GM12892 (cell line): ENCODE results near the gene C17orf75. TPM values are rescaled to one million over a fixed set of nuclear protein-coding genes. Genes with fewer than 3 reads are reported as not detected.
A peak's percentile ranks its signal among the peaks of the same experiment; 100 is the strongest.
"Not testable (repeated sequence)": the region's sequence is repeated elsewhere in the genome, so short reads cannot be mapped to it uniquely, and the experiment has no call there.

Source experiments
- DNase-seq: peaks from one replicate; pipeline ENCODE4 v3.0.0; 2011; ENCODE audit not compliant: insufficient read length
- FAIRE-seq: peaks from 2 replicates; lab custom pipeline; 2011; peaks lifted over from hg19 to GRCh38; lab: Jason Lieb, UNC
- POLR2A ChIP-seq: IDR thresholded peaks from 2 replicates; pipeline ENCODE4 v1.6.1; 2011; ENCODE audit warnings: low read depth, low read length, control low read depth
- POLR2AphosphoS5 ChIP-seq: IDR thresholded peaks from 2 replicates; pipeline ENCODE4 v1.6.1; 2011; ENCODE audit warnings: low read depth, low read length, control low read depth
- TAF1 ChIP-seq: IDR thresholded peaks from 2 replicates; pipeline ENCODE4 v1.6.1; 2011; ENCODE audit warnings: low read depth, mild to moderate bottlenecking, control low read depth, low read length, borderline replicate concordance
- polyA plus RNA-seq: library from polyadenylated mRNA; unstranded; fragments of >200 nt; gene quantifications from one replicate; pipeline ENCODE4 v1.2.1, GENCODE V29; 2012; ENCODE audit warnings: missing spikeins, inconsistent platforms; ENCODE audit not compliant: missing spikeins

C17orf75 gene, protein sequence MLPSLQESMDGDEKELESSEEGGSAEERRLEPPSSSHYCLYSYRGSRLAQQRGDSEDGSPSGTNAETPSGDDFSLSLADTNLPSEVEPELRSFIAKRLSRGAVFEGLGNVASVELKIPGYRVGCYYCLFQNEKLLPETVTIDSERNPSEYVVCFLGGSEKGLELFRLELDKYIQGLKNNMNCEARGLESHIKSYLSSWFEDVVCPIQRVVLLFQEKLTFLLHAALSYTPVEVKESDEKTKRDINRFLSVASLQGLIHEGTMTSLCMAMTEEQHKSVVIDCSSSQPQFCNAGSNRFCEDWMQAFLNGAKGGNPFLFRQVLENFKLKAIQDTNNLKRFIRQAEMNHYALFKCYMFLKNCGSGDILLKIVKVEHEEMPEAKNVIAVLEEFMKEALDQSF
- 26.7 TPM for polyA plus RNA-seq

DNA sequence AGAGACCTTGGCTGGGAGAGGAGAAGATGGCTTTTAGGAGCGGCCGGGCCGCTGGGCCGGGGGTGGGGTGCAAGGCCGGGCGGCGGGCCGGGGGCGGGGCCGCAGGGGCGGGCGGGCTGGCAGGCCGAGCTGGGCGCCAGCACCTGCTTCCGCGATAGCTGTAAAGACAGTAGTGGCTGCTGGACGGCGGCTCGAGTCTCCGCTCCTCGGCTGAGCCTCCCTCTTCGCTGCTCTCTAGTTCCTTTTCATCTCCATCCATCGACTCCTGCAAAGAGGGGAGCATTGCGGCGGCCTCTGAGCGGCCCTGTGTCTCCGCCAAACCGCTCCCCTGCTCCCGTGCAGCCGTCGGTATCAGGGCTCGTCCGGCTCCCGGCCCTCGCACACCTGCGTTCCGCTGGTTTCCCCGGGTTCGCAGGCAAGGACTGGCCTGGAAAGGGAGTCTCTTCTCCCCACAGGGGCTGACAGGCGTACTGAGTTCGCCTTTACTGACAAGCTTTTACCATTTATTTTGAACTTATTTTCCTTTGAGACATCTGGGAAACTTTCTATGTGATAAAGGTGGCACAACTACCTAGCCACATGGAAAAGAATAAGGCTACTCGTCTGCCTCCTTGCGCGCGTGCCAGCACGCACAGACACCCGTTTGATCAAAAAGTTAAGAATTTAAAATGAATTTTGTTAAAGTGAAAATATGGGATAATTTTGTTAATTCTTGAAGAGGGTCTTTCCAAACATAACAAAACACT, at the start of gene C17orf75:
Gene C17orf75 (minus strand): TSS at position 317 of the 746 bp plus-strand sequence. CDS start 34 bp downstream, at position 283.
- FAIRE-seq = peak; percentile 75
- TF ChIP-seq POLR2AphosphoS5 (peak; percentile 82), POLR2A (peak; percentile 79), TAF1 (peak; percentile 90)
- DNase-seq = peak; percentile 61

DNA sequence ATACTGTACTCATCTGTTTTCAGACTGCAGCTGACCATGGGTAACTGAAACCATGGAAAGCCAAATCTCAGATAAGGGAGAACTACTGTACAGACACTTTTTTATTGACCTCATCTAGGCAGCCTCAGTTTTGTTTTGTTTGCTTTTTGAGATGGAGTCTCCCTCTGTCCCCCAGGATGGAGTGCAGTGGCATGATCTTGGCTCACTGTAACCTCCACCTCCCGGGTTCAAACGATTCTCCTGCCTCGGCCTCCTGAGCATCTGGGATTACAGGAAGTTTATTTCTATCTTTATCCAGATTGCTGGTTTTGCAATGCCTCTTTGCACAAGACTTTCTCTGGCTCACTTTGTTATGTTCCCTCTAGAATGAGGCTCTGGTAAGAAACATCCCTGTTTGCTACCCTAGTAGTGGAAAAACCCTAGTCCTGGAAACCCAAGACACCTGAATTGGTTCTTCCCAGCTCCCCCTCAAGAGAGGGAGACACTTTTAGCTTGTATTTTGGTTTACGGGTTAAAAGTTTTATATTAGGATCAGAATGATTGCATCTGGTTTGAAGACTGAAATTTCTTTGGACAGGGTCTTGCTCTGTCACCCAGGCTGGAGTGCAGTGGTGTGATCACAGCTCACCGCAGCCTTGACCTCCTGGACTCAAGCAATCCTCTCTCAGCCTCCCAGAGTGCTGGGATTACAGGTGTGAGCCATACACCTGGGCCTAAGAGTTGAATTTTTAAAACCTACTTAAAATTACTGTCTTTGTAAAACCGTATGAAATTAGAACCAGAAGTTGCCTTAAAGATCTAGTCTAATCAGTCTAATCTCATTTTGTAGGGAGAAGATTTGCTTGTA, 46.9 kb upstream of the C17orf75 start:
- DNase-seq = no peak
- no peak for FAIRE-seq
- no peak for TF ChIP-seq POLR2A
- no peak for TF ChIP-seq TAF1
- no peak for TF ChIP-seq POLR2AphosphoS5

DNA sequence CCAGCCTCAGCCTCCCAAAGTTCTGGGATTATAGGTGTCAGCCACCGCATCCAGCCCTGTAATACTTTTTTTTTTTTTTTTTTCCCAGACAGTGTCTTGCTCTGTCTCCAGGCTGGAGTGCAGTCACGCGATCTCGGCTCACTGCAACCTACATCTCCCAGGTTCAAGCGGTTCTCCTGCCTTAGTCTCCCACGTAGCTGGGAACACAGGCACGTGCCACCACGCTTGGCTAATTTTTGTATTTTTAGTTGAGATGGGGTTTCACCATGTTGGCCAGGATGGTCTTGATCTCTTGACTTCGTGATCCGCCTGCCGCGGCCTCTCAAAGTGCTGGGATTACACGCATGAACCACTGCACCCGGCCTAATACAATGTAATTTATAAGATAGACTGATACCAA, 46.2 kb upstream of the C17orf75 start:
- DNase-seq, FAIRE-seq: not testable (repeated sequence)

DNA sequence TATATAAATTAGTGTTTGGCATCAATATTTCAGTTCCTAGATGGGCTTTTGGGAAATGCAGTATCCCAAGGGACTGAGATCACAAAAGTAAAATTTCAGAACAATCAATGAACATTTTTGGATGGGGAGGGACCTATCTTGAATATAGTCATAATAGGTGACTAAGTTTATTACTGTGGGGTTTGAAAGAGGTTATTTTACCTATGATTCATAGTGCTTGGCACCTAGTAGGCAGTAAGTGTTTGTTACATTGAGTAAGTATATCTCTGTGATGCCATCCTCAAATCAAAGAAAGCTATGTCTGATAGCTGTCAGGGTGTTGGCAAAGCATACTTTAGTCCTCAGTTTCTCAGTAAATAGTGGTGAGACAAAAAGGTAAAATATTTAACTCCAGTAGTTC, 44.9 kb upstream of the C17orf75 start:
- FAIRE-seq (no peak), DNase-seq (no peak)
- no peak for TF ChIP-seq POLR2AphosphoS5
- TF ChIP-seq TAF1 = no peak
- no peak for TF ChIP-seq POLR2A

DNA sequence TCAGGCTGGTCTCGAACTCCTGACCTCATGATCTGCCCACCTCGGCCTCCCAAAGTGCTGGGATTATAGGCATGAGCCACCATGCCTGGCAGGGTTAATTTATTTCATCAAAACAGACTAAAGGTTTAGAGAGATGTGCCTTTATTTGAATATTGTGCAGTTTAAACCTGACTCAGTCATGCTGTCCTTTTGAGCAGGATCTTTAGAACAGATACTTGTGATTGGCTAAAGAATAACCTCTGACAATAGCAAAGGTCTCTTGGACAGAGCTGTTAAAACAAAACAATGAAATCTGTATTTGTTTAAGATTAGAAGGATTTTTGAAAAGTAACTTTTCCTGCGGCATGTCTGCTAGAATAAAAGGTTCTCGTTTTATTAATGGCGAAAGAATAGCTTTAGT, 44.0 kb upstream of the C17orf75 start:
- no peak for TF ChIP-seq TAF1
- TF ChIP-seq POLR2AphosphoS5 = no peak
- TF ChIP-seq POLR2A = no peak
- FAIRE-seq = no peak
- no peak for DNase-seq

DNA sequence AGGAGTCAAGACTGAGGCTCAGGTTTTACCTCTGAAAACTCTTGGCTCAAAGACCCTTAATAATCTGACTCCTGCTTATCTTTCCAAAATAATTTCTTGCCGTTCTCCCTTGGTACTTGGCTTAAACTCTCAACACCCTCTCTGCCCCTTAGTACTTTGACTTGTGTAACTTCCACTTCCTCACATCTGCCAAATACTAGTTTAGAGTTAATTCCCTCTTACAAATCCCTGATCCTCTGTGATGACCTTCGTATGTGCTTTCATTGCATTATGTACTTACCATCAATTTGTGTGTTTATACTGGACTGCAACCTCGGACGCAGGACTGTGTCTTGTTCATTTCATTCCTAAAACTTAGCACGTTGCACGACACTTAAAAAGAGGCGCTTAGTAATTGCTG, 43.1 kb upstream of the C17orf75 start:
- no peak for FAIRE-seq
- DNase-seq = no peak
- TF ChIP-seq POLR2A (0 out of 2 replicates have a peak, but pooled peaks have one; percentile 26), TAF1 (no peak), POLR2AphosphoS5 (0 out of 2 replicates have a peak, but pooled peaks have one; percentile 31)

DNA sequence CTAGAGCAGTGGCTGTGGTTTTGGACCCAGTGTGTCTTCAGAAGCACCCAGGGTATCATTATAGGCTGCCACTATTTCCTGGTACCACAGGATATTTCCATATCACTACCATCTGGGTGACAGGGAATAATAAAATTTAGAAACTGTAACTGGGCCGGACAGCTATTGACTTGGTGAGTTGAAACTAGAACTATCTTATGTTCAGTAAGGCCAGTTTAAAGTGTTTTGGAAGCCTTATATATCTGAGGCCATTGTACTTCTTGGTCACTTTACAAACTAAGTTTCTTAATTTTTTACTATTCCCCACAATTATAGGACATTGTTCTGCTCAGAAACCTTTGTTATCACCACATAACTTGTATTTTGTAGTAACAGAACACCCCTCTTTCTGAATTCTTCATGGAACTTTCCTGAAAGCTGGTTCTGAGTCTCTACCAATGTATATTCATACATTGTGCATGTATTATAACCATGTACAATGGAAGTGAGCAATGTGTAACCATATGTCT, 42.0 kb upstream of the C17orf75 start:
- FAIRE-seq (no peak), DNase-seq (no peak)
- TF ChIP-seq TAF1 = no peak
- no peak for TF ChIP-seq POLR2A
- TF ChIP-seq POLR2AphosphoS5 = no peak

DNA sequence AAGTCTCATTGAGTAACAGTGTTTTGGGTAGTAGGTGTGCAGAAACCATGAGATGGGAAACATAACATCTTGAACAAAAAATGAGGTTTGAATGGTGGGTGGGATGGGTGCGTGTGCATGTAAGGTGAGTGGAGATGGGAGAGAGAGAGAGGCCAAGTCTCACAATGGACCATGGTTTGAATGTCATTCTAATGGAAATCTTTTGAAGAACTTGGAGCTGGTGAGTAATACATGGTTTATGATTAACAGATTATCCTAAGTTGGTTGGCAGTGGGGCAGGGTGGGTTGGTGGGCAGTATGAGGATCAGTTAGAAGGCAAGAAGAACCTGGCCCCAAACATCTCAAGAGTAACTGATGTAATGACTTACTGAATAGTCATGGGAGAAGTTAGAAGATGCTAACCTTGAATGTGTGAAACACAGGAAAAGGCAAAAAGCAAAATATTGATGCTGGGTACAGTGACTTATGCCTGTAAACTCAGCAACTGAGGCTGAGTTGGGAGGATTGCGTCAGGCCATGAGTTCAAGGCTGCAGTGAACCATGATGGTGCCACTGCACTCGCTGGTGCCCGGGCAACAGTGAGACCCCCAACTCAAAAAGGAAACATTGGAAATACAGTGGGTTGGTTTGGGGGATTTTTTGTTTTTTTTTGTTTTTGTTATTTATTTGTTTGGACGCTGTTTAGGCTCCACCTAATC, 40.7 kb upstream of the C17orf75 start:
- FAIRE-seq (no peak), DNase-seq (no peak)
- peak; percentile 60; the same call in 1 of the 2 replicates for TF ChIP-seq POLR2A
- peak; percentile 61 for TF ChIP-seq POLR2AphosphoS5
- TF ChIP-seq TAF1 = no peak

DNA sequence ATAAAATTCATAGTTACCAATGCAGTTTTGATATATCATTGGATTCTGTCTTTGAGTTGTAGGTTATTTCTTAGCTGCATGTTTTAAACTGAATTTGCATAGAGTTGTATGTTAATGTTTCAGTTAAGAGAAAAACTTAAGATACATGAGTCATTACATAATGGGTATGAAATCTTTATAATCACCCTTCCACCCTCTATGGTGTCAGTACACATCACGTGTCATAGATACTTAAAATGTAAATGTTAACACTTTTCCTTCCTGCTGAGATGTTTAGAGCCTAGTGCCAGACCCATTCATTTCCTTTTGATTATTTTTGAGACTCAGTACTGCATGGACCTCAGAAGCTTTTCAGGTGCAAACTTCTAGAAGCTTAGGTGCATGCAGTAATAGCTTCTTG, 28.5 kb upstream of the C17orf75 start:
- FAIRE-seq (no peak), DNase-seq (no peak)
- TF ChIP-seq TAF1 = no peak
- TF ChIP-seq POLR2AphosphoS5 = no peak
- TF ChIP-seq POLR2A = no peak

DNA sequence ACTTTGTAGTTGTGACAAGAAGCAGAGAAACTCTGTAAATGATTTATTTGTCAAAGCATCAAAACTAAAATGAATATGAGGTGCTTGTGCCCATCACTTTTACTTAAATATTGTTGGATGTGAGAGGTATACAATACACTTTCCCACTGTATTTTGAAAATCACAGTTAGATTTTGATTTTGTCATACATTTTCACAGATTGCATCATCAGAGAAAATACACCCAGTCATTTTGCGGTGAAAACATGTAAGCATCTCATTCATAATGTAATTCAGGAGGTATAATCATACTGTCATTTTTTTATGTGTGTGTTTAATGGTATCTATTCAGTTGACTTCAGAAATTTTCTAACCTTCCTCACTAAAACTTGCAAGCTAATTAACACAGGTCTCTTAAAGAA, 19.3 kb upstream of the C17orf75 start:
- FAIRE-seq (no peak), DNase-seq (no peak)
- TF ChIP-seq POLR2A (no peak), TAF1 (no peak), POLR2AphosphoS5 (no peak)
